Esophagus squamous epithelium (tissue), 5 donors: ENCODE data around the gene COBLL1. TPM values are rescaled to one million over a fixed set of nuclear protein-coding genes. Genes with fewer than 3 reads are reported as not detected.

Experiments
- DNase-seq: peaks from one replicate; lab custom pipeline; 2025; lab: John Stamatoyannopoulos, UW
- H3K27ac ChIP-seq, 4 donors: fragments of 200-600 bp; sonication (generic); one replicate each; pipeline ENCODE4 v1.5.1; 2016 to 2019; ENCODE audit warnings: mild to moderate bottlenecking in 1 of 4
- H3K27me3 ChIP-seq, 4 donors: fragments of 200-600 bp; sonication (generic); 1 replicate in 3 of 4; 2 replicates in 1 of 4; pipeline versions ENCODE4 v1.5.1 to v1.6.0; 2017 to 2021; ENCODE audit warnings: antibody characterized with exemption in 1 of 4
- H3K36me3 ChIP-seq, 3 donors: fragments of 200-600 bp; sonication (generic); one replicate each; pipeline ENCODE4 v1.5.1; 2016 to 2019
- H3K4me1 ChIP-seq, 3 donors: fragments of 200-600 bp; sonication (generic); one replicate each; pipeline ENCODE4 v1.5.1; 2017 to 2019
- H3K4me3 ChIP-seq, 4 donors: fragments of 200-600 bp; sonication (generic); 1 replicate in 3 of 4; 2 replicates in 1 of 4; pipeline ENCODE4 v1.5.1; 2016 to 2019; ENCODE audit warnings: mild to moderate bottlenecking in 2 of 4, moderate library complexity in 1 of 4
- H3K9me3 ChIP-seq, 3 donors: fragments of 200-600 bp; sonication (generic); one replicate each; pipeline ENCODE4 v1.5.1; 2016 to 2019
- CTCF ChIP-seq, 6 experiments: fragments of 450-650 bp in 4 of 6; fragments of 200-600 bp in 2 of 6; sonication (generic) in 2 of 6; IDR thresholded peaks; one replicate each; pipeline ENCODE4 v1.5.1; 2016 to 2019; ENCODE audit warnings: antibody characterized with exemption in 6 of 6, mild to moderate bottlenecking in 4 of 6, moderate library complexity in 4 of 6
- POLR2A ChIP-seq, 4 donors: fragments of 450-650 bp; IDR thresholded peaks; one replicate each; pipeline ENCODE4 v1.6.1; 2017; ENCODE audit warnings: antibody characterized with exemption in 4 of 4, mild to moderate bottlenecking in 4 of 4, moderate library complexity in 3 of 4
- WGBS, 2 donors: methylation state at CpG; one replicate each; pipeline ENCODE4 v1.1.5; 2018; 5-methylcytosine and 5-hydroxymethylcytosine counted together
- intact Hi-C: fragments of 100-400 bp; cut with DNase I; formaldehyde crosslinking; loops from one replicate; pipeline ENCODE4 v1.15.0; 2022
- total RNA-seq, 4 donors: library from RNA; depleted of rRNA; stranded (reverse); fragments of >200 nt; gene quantifications; one replicate each; pipeline ENCODE4 v1.1.0, GENCODE V29; 2016
- donor health status: DM: yes; HTN: yes; CAD: no.

Gene COBLL1
- total RNA-seq, 4 donors from 2014 or later, result 35.4 to 88.9 (median 71.4) TPM

GRCh38 chr2:164803776-164804466 lies 37.7 kb downstream of the COBLL1 start:
- no peaks in the 10 kb centered on the region for H3K36me3 ChIP-seq
- H3K9me3 ChIP-seq, result no peaks in the 10 kb centered on the region
- no peaks in the 10 kb centered on the region for H3K27me3 ChIP-seq
- H3K4me1 ChIP-seq, result peaks cover 0 to 29% (median 6%) of the 10 kb centered on the region in 3 donors
- WGBS, 2 donors, result 69 to 78% methylated on average over 4 of the region's 4 CpGs
- no peak for DNase-seq
- no peak overlapping the region for H3K4me3 ChIP-seq
- H3K27ac ChIP-seq, result peak overlapping the region in 3 of 4 donors; percentile 21 to 61 (median 24)
- TF ChIP-seq CTCF (IDR thresholded peaks at IDR 0.05) (no peak), POLR2A (IDR thresholded peaks at IDR 0.05) (no peak)
- intact Hi-C loops, result no loop called here

DNA sequence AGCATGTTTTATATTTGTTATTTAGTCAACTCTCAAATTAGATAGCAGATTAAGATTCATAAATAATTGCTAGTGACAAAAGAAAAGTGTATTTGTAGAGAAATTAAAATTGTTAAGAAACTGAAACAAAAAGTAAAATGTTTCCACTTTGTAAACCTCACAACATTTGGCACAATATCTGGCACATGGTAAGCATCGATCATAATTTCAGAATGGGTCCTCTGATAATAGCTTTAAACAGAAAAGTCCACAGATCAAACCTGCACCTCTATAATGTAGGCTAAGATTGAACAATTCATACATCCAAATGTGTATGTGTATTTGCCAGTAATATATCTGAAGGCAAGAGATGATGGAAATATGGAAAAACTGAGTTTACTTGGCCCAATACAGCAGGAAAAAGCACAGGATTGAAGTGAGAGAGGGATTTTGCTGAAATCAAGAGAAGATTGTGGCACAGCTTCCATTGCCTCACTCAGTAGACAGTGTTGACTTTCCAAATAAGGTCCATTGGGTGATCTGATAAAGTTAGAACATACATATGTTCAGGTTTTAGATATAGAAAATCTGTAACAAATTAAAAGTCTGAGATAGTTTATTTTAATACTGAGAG lies 39.4 kb downstream of the COBLL1 start:
- TF ChIP-seq POLR2A (IDR thresholded peaks at IDR 0.05), result no peak
- TF ChIP-seq CTCF (IDR thresholded peaks at IDR 0.05), result no peak
- Histone ChIP-seq H3K4me1 (peaks cover 0 to 34% (median 3%) of the 10 kb centered on the region in 3 donors), H3K36me3 (no peaks in the 10 kb centered on the region), H3K27me3 (no peaks in the 10 kb centered on the region), H3K4me3 (no peak overlapping the region), H3K9me3 (no peaks in the 10 kb centered on the region), H3K27ac (peak overlapping the region in 2 of 4 donors; percentile 22 to 37)
- no peak for DNase-seq
- 38 to 47% methylated on average over 1 of the region's 1 CpG for WGBS, 2 donors
- intact Hi-C loops, result no loop called here

GRCh38 chr2:164800572-164800971 lies 41.1 kb downstream of the COBLL1 start:
- Histone ChIP-seq H3K4me1 (peaks cover 0 to 37% (median 3%) of the 10 kb centered on the region in 3 donors), H3K27ac (no peak overlapping the region), H3K36me3 (no peaks in the 10 kb centered on the region), H3K9me3 (no peaks in the 10 kb centered on the region), H3K4me3 (no peak overlapping the region), H3K27me3 (no peaks in the 10 kb centered on the region)
- no peak for TF ChIP-seq POLR2A (IDR thresholded peaks at IDR 0.05)
- no peak for TF ChIP-seq CTCF (IDR thresholded peaks at IDR 0.05)
- WGBS, 2 donors, result 88 to 89% methylated on average over 3 of the region's 3 CpGs
- intact Hi-C loops, result no loop called here
- no peak for DNase-seq

DNA sequence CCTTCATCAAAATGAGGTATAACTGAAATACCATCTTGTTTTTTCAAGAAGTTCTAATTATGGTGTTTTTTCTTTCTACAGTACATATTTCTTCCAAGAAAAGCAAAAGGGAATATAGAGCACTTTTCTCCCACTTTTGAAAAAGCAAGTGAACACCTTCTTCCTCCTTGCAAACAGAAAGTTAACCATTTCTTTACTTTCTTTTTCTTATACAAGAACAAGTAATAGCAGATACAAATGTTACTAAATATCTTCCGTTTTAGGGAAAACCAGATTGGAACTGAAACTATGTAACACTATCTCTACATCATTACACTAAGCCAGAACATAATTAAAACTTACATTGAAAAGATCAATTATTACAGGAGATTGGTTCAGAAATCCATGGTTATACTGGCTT lies 44.0 kb downstream of the COBLL1 start:
- Histone ChIP-seq H3K36me3 (no peaks in the 10 kb centered on the region), H3K9me3 (no peaks in the 10 kb centered on the region), H3K27ac (no peak overlapping the region), H3K4me1 (peaks cover 16 to 58% (median 19%) of the 10 kb centered on the region in 3 donors), H3K4me3 (no peak overlapping the region), H3K27me3 (no peaks in the 10 kb centered on the region)
- intact Hi-C loops, result no loop called here
- no peak for DNase-seq
- WGBS, 2 donors, result 48 to 61% methylated on average over 1 of the region's 1 CpG
- TF ChIP-seq POLR2A (IDR thresholded peaks at IDR 0.05) (no peak), CTCF (IDR thresholded peaks at IDR 0.05) (no peak)

DNA sequence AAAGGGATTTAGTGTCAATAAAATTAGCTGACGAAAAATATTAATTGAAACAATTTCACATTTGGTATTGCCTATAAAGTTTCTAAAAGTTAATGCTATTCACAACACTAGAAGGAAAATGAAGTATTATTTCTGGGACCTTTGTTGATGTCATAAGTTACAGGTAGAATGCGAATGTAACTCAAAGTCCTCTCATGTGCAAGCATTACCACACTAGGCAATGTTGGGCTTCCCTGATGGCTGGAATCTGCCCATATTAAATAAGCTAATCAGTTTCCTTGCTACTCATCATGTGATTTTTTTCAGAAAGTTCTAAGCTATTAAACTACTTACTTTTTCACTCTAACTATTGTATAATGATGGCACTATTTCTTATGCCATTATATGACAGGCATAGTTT lies 44.6 kb downstream of the COBLL1 start:
- TF ChIP-seq POLR2A (IDR thresholded peaks at IDR 0.05) (no peak), CTCF (IDR thresholded peaks at IDR 0.05) (no peak)
- no peaks in the 10 kb centered on the region for H3K9me3 ChIP-seq
- H3K27me3 ChIP-seq, result no peaks in the 10 kb centered on the region
- 90 to 91% methylated on average over 2 of the region's 2 CpGs for WGBS, 2 donors
- H3K36me3 ChIP-seq, result no peaks in the 10 kb centered on the region
- intact Hi-C loops, result no loop called here
- no peak overlapping the region for H3K4me3 ChIP-seq
- no peak overlapping the region for H3K27ac ChIP-seq
- H3K4me1 ChIP-seq, result peaks cover 16 to 58% (median 26%) of the 10 kb centered on the region in 3 donors
- no peak for DNase-seq
